ENCODE results near the gene INTS11. TPM values are rescaled to one million over a fixed set of nuclear protein-coding genes. Genes with fewer than 3 reads are reported as not detected.

INTS11 gene
- total and polyA plus RNA-seq, 2 of the 8 experiments (the other 6 are each of a cell fraction or from before 2014, with no cell fraction given): 113 to 243 TPM

- TF ChIP-seq MAX (IDR thresholded peaks at IDR 0.05): no peak
- no peak for TF ChIP-seq TAF1 (IDR thresholded peaks at IDR 0.05; ENCODE audit: low read depth, low read length)
- TF ChIP-seq CTBP2 (IDR thresholded peaks at IDR 0.05; ENCODE audit: borderline replicate concordance, insufficient read depth, insufficient read length, low read length): no peak
- no peak for TF ChIP-seq CBX8 (IDR thresholded peaks at IDR 0.05; ENCODE audit: borderline replicate concordance, low read depth, low read length)
- TF ChIP-seq EP300 (IDR thresholded peaks at IDR 0.05; ENCODE audit: borderline replicate concordance in 1 of 2, low read depth in 2 of 2, low read length in 2 of 2): no peak
These were observed 18.2 kb upstream of the INTS11 start (continued) for GRCh38 chr1:1342584-1343115.

Measured in H1 (cell line).